Measurements from ENCODE around the gene BRMS1L. TPM values are rescaled to one million over a fixed set of nuclear protein-coding genes. Genes with fewer than 3 reads are reported as not detected.

The BRMS1L gene
- total RNA-seq, 4 donors from 2014 or later: 4.6 to 6.8 (median 6.1) TPM

- no peak for ATAC-seq
- DNase-seq: no peak
- intact Hi-C loops (cut with DNase I; ENCODE audit: low total_unique reads) (no loop called here), in situ Hi-C loops (cut with MboI; ENCODE audit: low sequenced_read_pairs in 4 of 4) (no loop called here)
- H3K36me3 ChIP-seq: no peaks in the 10 kb centered on the region
- no peak overlapping the region for H3K27ac ChIP-seq
- no peaks in the 10 kb centered on the region for H3K27me3 ChIP-seq
- H3K4me1 ChIP-seq: no peaks in the 10 kb centered on the region
- TF ChIP-seq CTCF (IDR thresholded peaks at IDR 0.05 in 4 of 5, conservative IDR thresholded peaks at IDR 0.05 in 1 of 5): no peak
- TF ChIP-seq POLR2A (IDR thresholded peaks at IDR 0.05): no peak
- H3K4me3 ChIP-seq: no peak overlapping the region
- H3K9me3 ChIP-seq: no peaks in the 10 kb centered on the region
Measured at GRCh38 chr14:35915185-35915584, 89.0 kb downstream of the BRMS1L start.

GRCh38 chr14:35915775-35916174 is 89.6 kb downstream of the BRMS1L start:
- H3K27me3 ChIP-seq: no peaks in the 10 kb centered on the region
- H3K4me1 ChIP-seq: no peaks in the 10 kb centered on the region
- intact Hi-C loops (cut with DNase I; ENCODE audit: low total_unique reads) (no loop called here), in situ Hi-C loops (cut with MboI; ENCODE audit: low sequenced_read_pairs in 4 of 4) (no loop called here)
- H3K27ac ChIP-seq: no peak overlapping the region
- DNase-seq: no peak
- H3K36me3 ChIP-seq: no peaks in the 10 kb centered on the region
- no peaks in the 10 kb centered on the region for H3K9me3 ChIP-seq
- no peak for ATAC-seq
- H3K4me3 ChIP-seq: no peak overlapping the region
- TF ChIP-seq POLR2A (IDR thresholded peaks at IDR 0.05) (no peak), CTCF (IDR thresholded peaks at IDR 0.05 in 4 of 5, conservative IDR thresholded peaks at IDR 0.05 in 1 of 5) (no peak)

Other genes with a start within 250 kb of the BRMS1L start
- 10 to 100 TPM; 26.0 to 55.9 (median 30.2) TPM for gene RALGAPA1, start 17.0 kb upstream of the BRMS1L start, total RNA-seq